ENCODE measurements around the gene MMP14.

Gene MMP14

DNA sequence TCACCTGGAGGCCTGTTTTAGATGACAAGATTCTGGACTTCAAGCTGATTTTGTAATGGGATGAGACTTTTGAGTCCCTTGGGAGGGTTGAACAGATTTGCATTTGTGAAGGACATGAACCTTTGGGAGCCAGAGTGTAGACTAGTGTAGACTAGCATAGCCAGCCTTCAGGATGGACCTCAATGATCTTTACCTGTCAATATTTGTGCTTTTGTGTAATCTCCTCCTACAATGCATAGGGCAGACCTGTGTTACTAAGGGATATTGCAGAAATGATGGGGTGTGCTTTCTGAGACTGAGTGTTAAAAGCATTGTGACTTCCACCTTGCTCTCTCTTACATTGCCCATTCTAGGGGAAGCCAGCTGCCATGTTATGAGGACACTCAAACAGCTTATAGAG lies 25.3 kb downstream of the MMP14 start:
- DNase-seq = no peak

DNA sequence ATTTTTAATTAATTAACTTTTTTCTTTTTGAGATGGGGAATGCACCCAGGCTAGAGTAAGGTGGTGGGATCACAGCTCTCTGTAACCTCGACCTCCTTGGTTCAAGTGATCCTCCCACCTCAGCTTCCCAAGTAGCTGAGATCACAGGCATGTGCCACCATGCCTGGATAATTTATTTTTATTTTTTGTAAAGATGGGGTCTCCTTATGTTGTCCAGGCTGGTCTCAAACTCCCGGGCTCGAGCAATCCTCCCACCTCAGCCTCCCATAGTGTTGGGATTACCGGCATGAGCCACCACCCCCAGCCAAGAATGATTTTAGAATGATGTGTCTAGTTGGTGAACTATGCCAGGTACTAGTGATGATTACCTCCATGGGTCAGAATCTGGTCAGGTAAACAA lies 28.6 kb downstream of the MMP14 start:
- DNase-seq = no peak

DNA sequence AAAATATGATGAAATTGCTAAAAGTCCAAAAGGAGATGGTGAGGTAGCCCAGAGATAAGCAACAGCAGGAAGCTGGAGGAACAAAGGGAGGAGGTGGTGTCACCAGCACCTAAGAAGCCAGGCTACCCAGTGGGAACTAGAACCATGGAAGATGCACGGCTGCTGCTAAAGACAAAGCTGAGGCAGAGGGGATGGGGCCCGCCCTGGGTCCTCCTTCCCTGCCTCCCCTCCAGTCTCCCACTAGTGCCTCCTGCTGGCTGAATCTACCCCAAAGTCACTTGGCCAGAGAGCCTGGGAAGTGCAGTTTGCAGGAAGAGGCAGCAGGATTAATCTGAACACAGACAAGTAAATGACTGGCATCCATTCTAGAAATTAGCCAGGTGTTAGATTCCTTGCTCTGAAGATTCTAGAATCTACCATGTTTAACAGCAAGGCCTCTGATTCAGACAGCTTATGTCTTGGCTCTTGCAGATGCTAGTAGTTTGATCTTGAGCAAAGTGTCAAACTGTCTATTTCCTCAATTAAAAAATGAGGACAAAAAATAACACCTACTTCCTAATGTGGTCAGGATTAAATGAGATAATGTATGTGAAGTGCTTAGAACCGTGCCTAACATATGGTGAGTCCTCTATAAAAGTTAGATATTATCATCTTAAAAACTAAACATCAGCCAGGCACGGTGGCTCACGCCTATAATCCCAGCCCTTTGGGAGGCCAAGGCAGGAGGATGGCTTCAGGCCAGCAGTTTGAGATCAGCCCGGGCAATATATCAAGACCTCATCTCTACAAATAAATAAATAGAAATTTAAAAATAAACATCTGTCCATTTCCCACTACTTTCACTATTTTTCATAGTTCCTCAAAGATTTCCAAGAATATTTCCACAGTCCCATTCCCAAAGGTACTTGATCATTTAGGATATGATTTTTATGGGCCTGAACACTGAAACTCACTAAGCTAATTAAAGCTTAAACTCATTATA lies 29.3 kb downstream of the MMP14 start:
- DNase-seq = peak in 1 of 2 donors; percentile 25

DNA sequence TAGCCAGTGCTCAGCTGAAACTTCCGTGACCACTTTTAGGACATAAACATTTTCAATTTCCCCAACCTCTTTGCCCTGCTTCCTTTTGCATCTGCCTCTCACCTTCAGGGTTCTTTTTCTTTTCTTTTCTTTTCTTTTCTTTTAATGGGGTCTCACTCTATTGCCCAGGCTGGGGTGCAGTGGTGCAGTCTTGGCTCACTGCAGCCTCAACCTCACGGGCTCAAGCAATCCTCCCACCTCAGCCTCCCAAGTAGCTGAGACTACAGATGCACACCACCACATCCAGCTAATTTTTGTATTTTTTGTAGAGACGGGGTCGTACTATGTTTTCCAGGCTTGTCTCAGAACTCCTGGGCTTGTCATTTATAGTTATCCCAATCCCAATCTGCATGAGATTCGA lies 30.5 kb downstream of the MMP14 start:
- DNase-seq = no peak

DNA sequence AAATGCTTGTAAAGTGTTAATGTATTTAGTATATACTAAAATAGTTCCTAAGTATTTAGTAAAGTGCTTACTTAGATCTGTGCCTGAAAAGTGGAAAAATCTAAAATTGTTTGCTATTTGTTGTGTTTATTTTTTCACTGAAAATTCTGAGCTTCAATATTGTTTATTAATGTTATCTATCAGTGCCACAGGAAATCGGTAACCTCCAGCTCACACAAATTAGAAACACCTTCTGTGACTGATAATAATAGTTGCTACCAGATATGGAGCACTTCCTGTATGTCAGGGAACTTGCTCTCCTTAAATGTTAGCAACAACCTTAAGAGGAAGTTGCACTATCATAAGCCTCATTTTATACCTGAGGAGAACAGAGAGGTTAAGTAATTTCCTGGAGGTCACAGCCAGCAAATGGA lies 34.4 kb downstream of the MMP14 start:
- no peak for DNase-seq

DNA sequence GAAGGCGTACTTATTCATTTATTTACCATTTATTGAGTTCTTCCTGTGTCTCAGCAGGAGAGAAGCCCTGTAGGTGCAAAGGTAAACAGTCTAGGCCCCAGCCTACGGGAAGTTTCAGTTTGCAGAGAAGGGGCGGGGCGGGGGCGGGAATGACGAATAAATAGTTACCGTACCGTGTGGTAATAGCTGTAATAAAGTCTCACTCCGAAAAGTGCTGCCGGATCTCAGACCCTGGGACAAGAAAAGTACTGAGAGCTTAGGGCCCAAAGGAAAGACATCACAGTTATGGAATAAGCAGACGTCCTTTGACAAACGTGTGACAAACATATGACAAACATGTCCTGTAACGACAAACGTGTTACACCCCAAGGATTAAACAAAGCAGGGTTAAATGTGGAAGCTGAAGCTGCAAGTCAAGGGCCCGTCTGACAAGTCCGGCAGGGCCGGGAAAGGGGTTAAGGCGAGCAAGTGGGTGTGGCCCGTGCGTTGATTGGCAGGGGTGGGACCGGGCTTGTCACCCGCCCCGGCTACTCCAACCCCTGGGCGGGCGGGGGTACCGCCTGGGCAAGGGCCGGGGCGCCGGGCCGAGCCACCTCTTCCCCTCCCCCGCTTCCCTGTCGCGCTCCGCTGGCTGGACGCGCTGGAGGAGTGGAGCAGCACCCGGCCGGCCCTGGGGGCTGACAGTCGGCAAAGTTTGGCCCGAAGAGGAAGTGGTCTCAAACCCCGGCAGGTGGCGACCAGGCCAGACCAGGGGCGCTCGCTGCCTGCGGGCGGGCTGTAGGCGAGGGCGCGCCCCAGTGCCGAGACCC lies 35.0 kb downstream of the MMP14 start, which contains the start of gene LRP10:
Gene LRP10 (plus strand): TSS at position 517 of the 809 bp plus-strand sequence. CDS start 564 bp downstream, outside the sequence.
- DNase-seq = peak; percentile 75 to 82

DNA sequence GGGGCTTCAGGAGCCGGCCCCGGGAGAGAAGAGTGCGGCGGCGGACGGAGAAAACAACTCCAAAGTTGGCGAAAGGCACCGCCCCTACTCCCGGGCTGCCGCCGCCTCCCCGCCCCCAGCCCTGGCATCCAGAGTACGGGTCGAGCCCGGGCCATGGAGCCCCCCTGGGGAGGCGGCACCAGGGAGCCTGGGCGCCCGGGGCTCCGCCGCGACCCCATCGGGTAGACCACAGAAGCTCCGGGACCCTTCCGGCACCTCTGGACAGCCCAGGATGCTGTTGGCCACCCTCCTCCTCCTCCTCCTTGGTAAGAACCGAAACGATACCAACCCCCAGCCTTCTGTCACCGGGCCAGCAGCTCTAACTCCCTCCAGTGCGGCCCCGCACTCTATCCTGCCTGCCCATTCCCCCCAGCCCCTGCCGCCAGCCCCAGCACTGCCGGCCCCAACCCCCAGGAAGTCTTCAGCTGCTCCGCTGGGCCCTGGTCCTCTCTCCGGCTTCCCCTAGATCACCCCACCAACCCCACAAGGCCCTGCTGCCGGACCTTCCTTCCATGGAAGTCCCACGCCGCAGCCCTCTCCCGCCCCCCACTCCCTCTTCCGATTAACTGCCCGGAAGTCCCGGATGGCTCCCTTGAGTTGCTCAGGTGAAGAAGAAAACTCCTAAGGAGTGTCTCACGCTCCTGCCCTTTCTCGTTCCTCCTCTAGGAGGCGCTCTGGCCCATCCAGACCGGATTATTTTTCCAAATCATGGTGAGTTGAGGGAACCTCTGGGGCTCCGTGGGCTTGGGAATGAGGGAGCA lies 35.8 kb downstream of the MMP14 start:
- peak; percentile 79 to 82 for DNase-seq

DNA sequence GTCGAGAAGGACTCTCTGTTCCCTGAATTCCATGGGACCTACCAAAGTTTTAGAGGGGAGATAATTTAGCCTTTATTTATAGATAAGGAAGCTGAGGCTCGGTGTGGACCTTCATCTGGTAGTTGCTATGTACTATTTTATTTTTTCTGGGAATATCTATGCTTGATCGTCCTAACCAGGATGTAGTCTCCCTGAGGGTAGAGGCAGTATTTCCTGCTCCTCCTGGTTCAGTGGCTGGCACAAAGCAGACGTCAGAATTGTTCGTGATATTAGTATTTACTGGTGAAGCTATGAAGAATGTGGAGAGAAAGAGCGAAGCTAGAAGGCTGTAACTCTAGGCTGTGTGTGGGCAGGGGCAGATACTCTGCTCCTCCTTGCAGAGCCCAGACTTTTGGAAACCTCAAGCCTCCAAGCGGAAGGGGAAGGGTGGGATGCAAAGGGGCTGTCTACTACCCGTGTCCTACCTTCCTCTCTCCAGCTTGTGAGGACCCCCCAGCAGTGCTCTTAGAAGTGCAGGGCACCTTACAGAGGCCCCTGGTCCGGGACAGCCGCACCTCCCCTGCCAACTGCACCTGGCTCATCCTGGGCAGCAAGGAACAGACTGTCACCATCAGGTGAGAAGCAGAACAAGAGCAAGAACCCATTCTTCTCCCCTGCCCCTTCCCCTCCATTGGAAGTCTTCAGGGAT lies 36.6 kb downstream of the MMP14 start:
- no peak for DNase-seq

DNA sequence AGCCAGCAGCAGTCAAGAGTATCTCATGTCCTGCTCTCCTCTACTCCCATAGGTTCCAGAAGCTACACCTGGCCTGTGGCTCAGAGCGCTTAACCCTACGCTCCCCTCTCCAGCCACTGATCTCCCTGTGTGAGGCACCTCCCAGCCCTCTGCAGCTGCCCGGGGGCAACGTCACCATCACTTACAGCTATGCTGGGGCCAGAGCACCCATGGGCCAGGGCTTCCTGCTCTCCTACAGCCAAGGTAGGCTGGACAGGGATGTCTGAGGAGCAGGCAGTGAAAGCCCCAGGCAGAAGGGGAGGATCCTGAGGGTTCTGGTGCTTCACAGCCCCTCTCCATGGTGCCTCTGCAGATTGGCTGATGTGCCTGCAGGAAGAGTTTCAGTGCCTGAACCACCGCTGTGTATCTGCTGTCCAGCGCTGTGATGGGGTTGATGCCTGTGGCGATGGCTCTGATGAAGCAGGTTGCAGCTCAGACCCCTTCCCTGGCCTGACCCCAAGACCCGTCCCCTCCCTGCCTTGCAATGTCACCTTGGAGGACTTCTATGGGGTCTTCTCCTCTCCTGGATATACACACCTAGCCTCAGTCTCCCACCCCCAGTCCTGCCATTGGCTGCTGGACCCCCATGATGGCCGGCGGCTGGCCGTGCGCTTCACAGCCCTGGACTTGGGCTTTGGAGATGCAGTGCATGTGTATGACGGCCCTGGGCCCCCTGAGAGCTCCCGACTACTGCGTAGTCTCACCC lies 38.8 kb downstream of the MMP14 start:
- no peak for DNase-seq

DNA sequence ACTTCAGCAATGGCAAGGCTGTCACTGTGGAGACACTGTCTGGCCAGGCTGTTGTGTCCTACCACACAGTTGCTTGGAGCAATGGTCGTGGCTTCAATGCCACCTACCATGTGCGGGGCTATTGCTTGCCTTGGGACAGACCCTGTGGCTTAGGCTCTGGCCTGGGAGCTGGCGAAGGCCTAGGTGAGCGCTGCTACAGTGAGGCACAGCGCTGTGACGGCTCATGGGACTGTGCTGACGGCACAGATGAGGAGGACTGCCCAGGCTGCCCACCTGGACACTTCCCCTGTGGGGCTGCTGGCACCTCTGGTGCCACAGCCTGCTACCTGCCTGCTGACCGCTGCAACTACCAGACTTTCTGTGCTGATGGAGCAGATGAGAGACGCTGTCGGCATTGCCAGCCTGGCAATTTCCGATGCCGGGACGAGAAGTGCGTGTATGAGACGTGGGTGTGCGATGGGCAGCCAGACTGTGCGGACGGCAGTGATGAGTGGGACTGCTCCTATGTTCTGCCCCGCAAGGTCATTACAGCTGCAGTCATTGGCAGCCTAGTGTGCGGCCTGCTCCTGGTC lies 39.4 kb downstream of the MMP14 start:
- no peak for DNase-seq

DNA sequence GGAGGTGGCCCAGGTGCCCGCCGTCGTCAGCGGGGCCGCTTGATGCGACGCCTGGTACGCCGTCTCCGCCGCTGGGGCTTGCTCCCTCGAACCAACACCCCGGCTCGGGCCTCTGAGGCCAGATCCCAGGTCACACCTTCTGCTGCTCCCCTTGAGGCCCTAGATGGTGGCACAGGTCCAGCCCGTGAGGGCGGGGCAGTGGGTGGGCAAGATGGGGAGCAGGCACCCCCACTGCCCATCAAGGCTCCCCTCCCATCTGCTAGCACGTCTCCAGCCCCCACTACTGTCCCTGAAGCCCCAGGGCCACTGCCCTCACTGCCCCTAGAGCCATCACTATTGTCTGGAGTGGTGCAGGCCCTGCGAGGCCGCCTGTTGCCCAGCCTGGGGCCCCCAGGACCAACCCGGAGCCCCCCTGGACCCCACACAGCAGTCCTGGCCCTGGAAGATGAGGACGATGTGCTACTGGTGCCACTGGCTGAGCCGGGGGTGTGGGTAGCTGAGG lies 40.7 kb downstream of the MMP14 start:
- DNase-seq = no peak

DNA sequence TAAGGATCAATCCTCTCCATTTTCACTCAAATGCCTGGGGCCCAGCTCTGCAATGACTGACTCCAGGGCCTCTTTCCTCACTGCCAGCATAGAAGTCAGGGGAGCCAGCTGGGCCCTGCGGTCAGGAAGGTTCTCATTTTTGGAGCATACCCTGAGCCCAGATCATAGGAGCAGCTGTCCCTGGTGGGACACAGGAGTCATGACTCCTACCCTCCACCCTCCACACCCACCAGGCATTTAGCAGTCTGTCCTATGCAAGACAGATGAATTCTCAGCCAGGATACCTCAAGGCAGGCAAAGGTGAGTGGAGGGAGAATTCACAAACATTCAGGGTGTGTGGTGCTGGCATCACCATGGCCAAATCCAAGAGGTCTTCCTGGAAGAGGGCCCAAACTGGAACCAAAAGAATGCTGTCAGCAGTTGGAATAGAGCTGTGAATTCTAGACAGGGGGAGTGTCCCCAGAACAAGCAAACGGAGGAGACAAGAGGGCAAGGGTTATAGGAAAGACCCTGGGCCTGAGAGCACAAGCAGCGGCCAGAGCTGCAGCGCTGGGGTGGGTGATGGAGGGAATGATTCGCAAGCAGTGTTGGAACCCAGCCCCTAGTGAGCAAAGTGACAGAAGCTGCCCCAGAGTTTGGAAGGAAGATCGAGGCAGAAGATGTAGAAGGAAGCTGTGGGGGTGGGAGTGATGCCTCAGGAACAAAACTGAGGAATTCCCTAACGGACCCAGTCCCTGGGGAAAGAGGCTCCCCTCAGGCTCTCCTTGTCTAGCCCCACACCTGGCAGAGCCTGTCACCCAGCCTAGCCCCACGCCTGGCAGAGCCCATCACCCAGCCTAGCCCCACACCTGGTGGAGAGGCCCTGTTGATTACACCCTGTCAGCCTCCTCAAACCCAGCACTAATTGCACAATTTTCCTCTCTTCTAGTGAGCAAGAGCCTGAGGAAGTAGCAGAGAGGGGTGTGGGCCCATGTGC lies 42.2 kb downstream of the MMP14 start:
- no peak for DNase-seq

DNA sequence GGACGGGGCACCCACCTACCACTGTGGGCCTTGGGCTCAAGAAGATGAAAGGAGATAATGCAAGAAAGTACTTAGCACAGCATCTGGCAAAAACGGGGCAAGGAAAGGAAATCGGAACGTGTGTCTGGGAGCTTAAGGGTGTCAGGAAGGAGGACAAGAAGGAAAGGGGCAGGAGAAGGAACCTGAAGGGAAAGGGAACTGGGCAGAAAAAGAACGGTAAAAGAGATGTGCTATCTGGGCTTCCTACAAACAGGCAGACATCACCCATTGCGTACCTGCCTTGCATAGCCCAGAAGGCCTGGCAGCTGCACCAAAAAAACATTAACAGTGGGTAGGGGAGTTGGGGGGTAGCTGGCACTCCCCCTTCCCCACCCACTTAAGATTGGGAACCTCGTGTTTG lies 45.7 kb downstream of the MMP14 start:
- no peak for DNase-seq

DNA sequence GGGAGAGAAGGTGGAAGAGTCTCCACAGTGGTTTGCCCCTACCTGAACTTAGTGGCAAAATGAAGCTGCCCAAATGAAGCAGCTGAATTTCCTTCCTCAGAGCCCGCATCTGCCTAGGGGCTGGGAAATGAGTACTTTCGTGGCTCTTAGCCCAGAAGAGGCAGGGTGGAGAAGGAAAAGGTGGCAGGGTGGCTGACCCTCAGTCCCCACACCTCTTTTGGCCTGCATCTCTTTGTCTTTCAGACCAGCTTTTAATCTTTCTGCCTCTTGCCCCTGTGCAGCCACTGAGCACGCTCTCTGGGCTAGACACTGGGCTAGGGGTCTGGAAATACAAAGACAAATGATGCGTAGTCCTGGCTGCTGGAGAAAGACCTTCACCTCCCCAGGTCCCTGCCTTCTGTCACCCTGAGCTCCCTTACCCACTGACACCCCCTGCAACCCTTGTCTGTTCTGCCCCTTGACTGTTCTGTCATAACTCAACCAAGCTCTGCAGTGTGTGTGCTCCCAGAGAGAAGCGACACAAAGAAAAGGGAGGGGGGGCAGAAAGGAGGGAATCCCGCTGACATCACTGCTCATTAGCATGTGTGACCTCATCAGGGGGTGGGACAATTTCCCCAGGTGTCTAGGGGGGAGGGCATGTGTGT lies 46.3 kb downstream of the MMP14 start:
- peak in 1 of 2 donors; percentile 43 for DNase-seq

DNA sequence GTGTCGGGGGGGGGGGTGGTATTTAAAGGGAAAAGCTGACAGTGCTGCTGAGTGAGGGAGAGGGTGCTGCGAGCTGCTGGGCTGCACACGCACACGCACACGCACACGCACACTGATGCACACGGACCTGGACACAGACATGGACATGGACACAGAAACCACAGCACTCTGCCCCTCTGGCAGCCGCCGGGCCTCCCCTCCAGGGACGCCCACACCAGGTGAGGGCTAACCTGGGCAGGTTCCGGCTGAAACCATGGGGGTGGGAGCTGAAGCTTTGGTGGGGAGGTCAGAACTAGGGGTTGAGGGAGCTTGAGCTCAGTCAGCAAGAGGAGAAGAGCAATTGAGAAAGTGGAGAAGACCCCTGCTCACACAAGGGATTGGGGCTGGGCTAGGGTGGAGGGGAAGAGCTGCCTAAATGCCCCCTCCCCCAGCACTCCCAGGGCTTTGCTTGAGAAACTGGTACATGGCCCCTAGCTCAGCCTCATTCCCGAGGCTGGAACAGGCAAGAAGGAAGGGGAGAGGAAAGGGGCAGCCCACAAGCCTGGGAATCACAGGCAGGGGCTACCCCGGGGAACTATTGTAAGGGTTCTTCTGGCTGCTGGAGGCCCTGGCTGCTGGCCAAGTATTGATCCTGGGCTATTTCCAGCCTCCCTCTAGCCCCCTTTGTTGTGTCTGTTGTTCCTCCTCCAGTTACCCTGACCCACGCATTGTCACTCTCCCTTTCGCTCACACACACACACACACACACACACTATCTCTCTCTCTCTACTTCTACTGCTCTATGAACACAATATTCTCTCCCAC lies 47.0 kb downstream of the MMP14 start, which contains the start of gene REM2:
Gene REM2 (plus strand): TSS at position 50 of the 804 bp plus-strand sequence. CDS start 66 bp downstream, at position 116.
- no peak for DNase-seq

DNA sequence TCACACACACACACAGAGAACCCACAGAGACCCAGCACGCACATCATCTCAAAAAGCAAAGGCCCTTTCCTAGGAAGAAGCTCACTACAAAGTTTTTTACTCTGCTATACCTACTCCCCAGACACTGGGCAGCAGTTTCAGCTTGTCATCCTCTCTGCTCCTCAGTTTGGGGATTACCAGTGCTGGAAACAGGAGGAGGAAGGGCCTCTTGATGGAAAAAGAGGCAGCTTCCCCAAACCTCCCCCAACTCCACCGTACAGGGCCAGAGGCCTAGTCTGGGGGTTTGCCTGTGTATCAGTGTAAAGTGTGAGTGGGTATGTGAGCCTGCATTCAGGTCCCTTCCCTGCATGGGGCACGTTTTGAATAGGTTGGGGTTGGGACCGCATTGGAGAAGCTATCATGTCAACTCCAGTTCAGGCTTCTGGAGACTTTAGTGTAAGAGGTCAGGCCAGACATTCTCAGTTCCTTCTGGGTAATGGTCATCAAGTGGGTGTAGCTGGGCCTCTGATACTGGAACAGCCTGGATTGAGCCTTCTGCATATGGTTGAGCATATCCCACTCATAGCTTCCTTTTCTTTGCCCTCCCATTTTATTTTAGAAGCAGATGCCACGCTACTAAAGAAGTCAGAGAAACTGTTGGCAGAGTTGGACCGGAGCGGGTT lies 47.8 kb downstream of the MMP14 start:
- no peak for DNase-seq

DNA sequence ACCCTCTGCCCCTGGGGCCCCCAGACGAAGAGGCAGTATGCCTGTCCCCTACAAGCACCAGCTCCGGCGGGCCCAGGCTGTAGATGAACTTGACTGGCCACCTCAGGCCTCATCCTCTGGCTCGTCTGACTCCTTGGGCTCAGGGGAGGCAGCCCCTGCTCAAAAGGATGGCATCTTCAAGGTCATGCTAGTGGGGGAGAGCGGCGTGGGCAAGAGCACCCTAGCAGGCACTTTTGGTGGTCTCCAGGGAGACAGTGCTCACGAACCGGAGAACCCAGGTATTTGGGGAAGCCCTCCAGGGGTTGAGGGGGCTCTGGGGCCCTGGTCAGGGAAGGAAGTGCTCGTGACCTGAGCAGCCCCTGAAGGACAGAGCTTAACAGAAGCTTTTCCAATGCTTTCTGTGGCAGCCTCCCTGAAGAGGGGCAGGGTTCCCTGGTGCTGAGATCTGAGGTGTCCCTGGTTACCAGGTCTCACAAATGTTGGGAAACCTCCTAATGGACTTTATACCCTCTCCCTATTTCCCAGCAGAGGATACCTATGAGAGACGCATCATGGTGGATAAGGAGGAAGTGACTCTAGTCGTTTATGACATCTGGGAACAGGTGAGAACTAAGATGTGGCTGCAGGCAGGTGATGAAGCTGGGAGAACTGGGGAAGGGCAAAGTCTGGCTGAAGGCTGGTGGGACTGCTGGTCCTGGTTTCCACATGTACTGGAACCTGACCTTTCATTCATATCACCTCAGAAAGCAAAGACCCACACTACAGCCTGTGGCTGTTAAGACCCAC lies 48.5 kb downstream of the MMP14 start:
- DNase-seq = no peak

Measured in stimulated activated CD4-positive, alpha-beta T cell treated with anti-CD3 and anti-CD28 coated beads, Interleukin-2, amount 100 ng/mL, for 24 hours (primary cell).